CD4-positive, alpha-beta memory T cell (primary cell): ENCODE results near the gene ADSS1. TPM values are rescaled to one million over a fixed set of nuclear protein-coding genes. Genes with fewer than 3 reads are reported as not detected.
A peak's percentile ranks its signal among the peaks of the same experiment; 100 is the strongest.

ENCODE experiments used
- CTCF ChIA-PET: fragments of 350-600 bp; sonication (Branson Sonifier 250); formaldehyde crosslinking; loops from one replicate; lab custom pipeline; 2021; ENCODE audit warnings: inconsistent platforms; ENCODE audit not compliant: partially characterized antibody; lab: Charles Lee
- POLR2A ChIA-PET: fragments of 350-600 bp; sonication (Branson Sonifier 250); formaldehyde crosslinking; loops from one replicate; lab custom pipeline; 2021; ENCODE audit not compliant: partially characterized antibody; lab: Charles Lee
- DNase-seq, 5 donors: peaks; one replicate each; pipeline versions ENCODE4 v3.0.0 to v3.0.0-alpha.2; 2020 to 2022; ENCODE audit warnings: mixed read lengths in 1 of 5
- H3K27ac ChIP-seq: one replicate; pipeline ENCODE4 v1.7.0; 2013; ENCODE audit warnings: low read depth, low read length
- H3K27me3 ChIP-seq: 2 replicates; pipeline ENCODE4 v1.7.0; 2013; ENCODE audit warnings: mild to moderate bottlenecking, low read length, moderate library complexity; ENCODE audit not compliant: insufficient read depth
- H3K36me3 ChIP-seq: 2 replicates; pipeline ENCODE4 v1.7.0; 2013; ENCODE audit warnings: mild to moderate bottlenecking, low read length, moderate library complexity; ENCODE audit not compliant: insufficient read depth
- H3K4me1 ChIP-seq: 2 replicates; pipeline ENCODE4 v1.7.0; 2013; ENCODE audit warnings: mild to moderate bottlenecking, low read length, moderate library complexity; ENCODE audit not compliant: insufficient read depth
- H3K4me3 ChIP-seq, 2 donors: one replicate each; pipeline ENCODE4 v1.7.0; 2013; ENCODE audit warnings: low read length in 2 of 2, mild to moderate bottlenecking in 1 of 2
- H3K9me3 ChIP-seq, 2 donors: one replicate each; pipeline ENCODE4 v1.7.0; 2013; ENCODE audit warnings: low read length in 2 of 2, control low read depth in 1 of 2; ENCODE audit not compliant: control insufficient read depth in 1 of 2
- H3K27ac Mint-ChIP-seq, 7 donors: one replicate each; pipeline ENCODE4 v1.8.0; 2020 to 2021; ENCODE audit warnings: mixed read lengths in 7 of 7, mild to moderate bottlenecking in 6 of 7, inconsistent platforms in 3 of 7, moderate library complexity in 3 of 7
- H3K27me3 Mint-ChIP-seq, 2 donors: one replicate each; pipeline ENCODE4 v1.8.0; 2020 to 2021; ENCODE audit warnings: mixed read lengths in 2 of 2
- H3K36me3 Mint-ChIP-seq, 2 donors: one replicate each; pipeline ENCODE4 v1.8.0; 2020 to 2021; ENCODE audit warnings: mixed read lengths in 2 of 2, inconsistent platforms in 1 of 2, mild to moderate bottlenecking in 1 of 2
- H3K4me1 Mint-ChIP-seq, 4 donors: one replicate each; pipeline ENCODE4 v1.8.0; 2020 to 2021; ENCODE audit warnings: mixed read lengths in 4 of 4, mild to moderate bottlenecking in 1 of 4
- H3K4me3 Mint-ChIP-seq, 8 donors: one replicate each; pipeline ENCODE4 v1.8.0; 2020 to 2021; ENCODE audit warnings: mixed read lengths in 8 of 8, mild to moderate bottlenecking in 7 of 8, moderate library complexity in 6 of 8, inconsistent platforms in 3 of 8
- H3K9me3 Mint-ChIP-seq, 8 donors: one replicate each; pipeline ENCODE4 v1.8.0; 2020 to 2021; ENCODE audit warnings: mixed read lengths in 8 of 8, mild to moderate bottlenecking in 5 of 8, inconsistent platforms in 3 of 8, moderate library complexity in 1 of 8
- intact Hi-C: fragments of 100-400 bp; cut with micrococcal nuclease; formaldehyde crosslinking; loops from one replicate; pipeline ENCODE4 v1.15.1; 2023
- polyA plus RNA-seq, 2 donors: library from polyadenylated mRNA; unstranded; fragments of 300-500 nt; fragmentation: Illumina TruSeq; gene quantifications; one replicate each; pipeline ENCODE4 v1.2.3, GENCODE V29; 2021
- total RNA-seq, 2 experiments: library from RNA; stranded (reverse); gene quantifications; one replicate each; pipeline ENCODE4 v1.2.3, GENCODE V29; 2021

Gene ADSS1
- total and polyA plus RNA-seq, 4 experiments from 2014 or later = 0.16 to 1.8 (median 1.5) TPM

DNA sequence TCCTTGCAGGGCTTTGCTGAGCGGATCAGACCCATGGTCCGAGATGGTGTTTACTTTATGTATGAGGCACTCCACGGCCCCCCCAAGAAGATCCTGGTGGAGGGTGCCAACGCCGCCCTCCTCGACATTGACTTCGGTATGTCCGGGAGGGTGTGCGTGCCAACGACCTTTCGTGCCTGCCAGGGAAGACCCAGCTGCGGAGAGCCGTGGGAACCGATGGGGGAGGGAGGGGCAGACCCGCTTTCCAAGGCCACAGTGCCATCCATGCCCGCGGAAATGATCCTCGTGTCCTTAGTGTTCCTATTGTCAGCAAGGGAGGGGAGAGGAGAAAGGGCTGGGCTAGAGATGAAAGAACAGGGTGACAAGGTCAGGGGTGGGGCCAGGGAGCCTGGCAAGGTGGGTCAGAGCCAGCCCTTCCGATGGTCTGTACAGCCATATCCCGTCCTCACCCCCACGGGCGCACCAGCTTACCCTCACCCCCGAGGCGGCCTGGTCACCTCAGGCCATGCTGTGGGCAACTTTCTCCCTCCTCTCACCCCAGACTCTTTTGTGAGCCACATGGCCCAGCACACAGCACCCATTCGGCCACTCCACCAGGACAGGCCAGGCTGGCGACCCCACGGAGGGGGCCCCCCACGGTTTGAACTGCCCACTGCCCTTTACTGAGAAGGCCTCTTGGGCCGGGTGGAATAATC is 17.2 kb downstream of the ADSS1 start:
- CTCF ChIA-PET = no interaction called here
- H3K27ac Mint-ChIP-seq = no peak overlapping the region
- POLR2A ChIA-PET = no interaction called here
- H3K27me3 ChIP-seq = no peaks in the 10 kb centered on the region
- intact Hi-C loops = no loop called here
- peaks cover 0 to 4% (median 2%) of the 10 kb centered on the region in 4 donors for H3K4me1 Mint-ChIP-seq
- H3K36me3 Mint-ChIP-seq = no peaks in the 10 kb centered on the region
- peaks cover 4% of the 10 kb centered on the region for H3K4me1 ChIP-seq
- no peaks in the 10 kb centered on the region for H3K9me3 Mint-ChIP-seq
- H3K27ac ChIP-seq = no peak overlapping the region
- peaks cover 0 to 1% of the 10 kb centered on the region in 2 donors for H3K27me3 Mint-ChIP-seq
- DNase-seq = peak in 1 of 5 donors; percentile 12
- H3K36me3 ChIP-seq = no peaks in the 10 kb centered on the region
- no peak overlapping the region for H3K4me3 ChIP-seq
- H3K9me3 ChIP-seq = no peaks in the 10 kb centered on the region
- no peak overlapping the region for H3K4me3 Mint-ChIP-seq

DNA sequence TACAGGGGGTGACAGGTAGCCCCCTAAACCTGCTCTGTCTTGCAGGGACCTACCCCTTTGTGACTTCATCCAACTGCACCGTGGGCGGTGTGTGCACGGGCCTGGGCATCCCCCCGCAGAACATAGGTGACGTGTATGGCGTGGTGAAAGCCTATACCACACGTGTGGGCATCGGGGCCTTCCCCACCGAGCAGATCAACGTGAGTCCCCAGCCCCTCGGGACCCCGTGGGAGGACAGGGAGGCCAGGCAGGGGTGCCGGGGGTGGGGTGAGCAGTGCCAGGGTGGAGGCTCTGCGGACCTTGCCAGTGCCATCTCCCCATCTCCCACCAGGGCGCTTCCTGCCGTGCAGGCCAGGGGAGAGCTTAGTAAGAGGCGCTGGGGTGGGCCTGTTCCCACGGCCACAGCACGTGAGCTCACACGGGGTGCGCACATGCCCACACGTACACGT is 17.8 kb downstream of the ADSS1 start:
- H3K27ac Mint-ChIP-seq = no peak overlapping the region
- POLR2A ChIA-PET = no interaction called here

DNA sequence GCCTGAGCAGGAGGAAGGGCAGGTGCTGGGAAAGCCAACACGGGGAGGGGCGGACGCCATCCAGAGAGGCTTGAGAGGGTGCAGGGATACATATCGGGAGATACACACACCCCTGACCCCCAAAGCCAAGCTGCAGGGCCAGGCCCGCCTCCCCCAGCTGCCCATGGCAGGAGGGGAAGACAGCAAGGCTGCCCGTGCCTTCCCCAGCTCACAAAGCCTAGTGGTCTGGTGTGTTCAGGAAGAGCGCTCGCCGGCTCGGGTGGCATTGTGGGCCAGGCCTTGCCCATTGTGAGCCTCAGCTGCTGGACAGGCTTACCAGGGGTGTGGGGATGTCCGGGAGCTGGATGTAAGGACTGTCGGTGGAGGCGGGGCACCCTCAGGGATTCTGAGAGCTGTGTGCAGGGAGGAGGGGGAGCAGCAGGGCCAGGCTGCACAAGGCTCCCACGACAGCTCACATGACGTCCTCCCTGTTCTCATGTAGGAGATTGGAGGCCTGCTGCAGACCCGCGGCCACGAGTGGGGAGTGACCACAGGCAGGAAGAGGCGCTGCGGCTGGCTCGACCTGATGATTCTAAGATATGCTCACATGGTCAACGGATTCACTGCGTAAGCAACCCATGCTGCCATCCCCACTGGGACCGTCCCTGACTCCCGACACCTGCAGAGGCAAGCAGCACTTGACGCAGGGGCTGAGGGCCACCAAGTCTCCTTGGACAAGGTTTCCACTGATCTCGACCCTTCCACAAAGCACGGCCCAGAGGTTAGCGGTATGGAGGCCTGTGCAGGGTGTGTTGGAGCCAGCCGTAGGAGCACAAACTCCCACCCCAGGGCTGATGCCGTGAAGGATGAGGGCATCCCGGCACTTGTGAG is 18.8 kb downstream of the ADSS1 start:
- H3K27ac Mint-ChIP-seq = no peak overlapping the region
- Histone ChIP-seq H3K4me1 (peaks cover 4% of the 10 kb centered on the region), H3K27me3 (no peaks in the 10 kb centered on the region), H3K27ac (no peak overlapping the region), H3K9me3 (no peaks in the 10 kb centered on the region), H3K36me3 (no peaks in the 10 kb centered on the region), H3K4me3 (no peak overlapping the region)
- H3K27me3 Mint-ChIP-seq = no peaks in the 10 kb centered on the region
- no peaks in the 10 kb centered on the region for H3K9me3 Mint-ChIP-seq
- CTCF ChIA-PET = no interaction called here
- H3K4me3 Mint-ChIP-seq = no peak overlapping the region
- H3K36me3 Mint-ChIP-seq = no peaks in the 10 kb centered on the region
- peaks cover 0 to 5% (median 2%) of the 10 kb centered on the region in 4 donors for H3K4me1 Mint-ChIP-seq
- intact Hi-C loops = no loop called here
- POLR2A ChIA-PET = interaction anchor here (1.3 kb wide), 1 partner anchor 10 kb away, joined by 3 read pairs; the partner anchor contains the start of gene SIVA1
- peak in 1 of 5 donors; percentile 28 for DNase-seq

More for the DNA sequence above, 17.8 kb downstream of the ADSS1 start:
- CTCF ChIA-PET = no interaction called here
- no peak overlapping the region for H3K27ac ChIP-seq
- Mint-ChIP-seq H3K9me3 (no peaks in the 10 kb centered on the region), H3K4me1 (peaks cover 0 to 5% (median 2%) of the 10 kb centered on the region in 4 donors), H3K36me3 (no peaks in the 10 kb centered on the region), H3K4me3 (no peak overlapping the region), H3K27me3 (peaks cover 0 to 1% of the 10 kb centered on the region in 2 donors)
- intact Hi-C loops = no loop called here
- H3K27me3 ChIP-seq = no peaks in the 10 kb centered on the region
- no peaks in the 10 kb centered on the region for H3K9me3 ChIP-seq
- peak in 1 of 5 donors; percentile 33 for DNase-seq
- peaks cover 4% of the 10 kb centered on the region for H3K4me1 ChIP-seq
- no peak overlapping the region for H3K4me3 ChIP-seq
- H3K36me3 ChIP-seq = no peaks in the 10 kb centered on the region

DNA sequence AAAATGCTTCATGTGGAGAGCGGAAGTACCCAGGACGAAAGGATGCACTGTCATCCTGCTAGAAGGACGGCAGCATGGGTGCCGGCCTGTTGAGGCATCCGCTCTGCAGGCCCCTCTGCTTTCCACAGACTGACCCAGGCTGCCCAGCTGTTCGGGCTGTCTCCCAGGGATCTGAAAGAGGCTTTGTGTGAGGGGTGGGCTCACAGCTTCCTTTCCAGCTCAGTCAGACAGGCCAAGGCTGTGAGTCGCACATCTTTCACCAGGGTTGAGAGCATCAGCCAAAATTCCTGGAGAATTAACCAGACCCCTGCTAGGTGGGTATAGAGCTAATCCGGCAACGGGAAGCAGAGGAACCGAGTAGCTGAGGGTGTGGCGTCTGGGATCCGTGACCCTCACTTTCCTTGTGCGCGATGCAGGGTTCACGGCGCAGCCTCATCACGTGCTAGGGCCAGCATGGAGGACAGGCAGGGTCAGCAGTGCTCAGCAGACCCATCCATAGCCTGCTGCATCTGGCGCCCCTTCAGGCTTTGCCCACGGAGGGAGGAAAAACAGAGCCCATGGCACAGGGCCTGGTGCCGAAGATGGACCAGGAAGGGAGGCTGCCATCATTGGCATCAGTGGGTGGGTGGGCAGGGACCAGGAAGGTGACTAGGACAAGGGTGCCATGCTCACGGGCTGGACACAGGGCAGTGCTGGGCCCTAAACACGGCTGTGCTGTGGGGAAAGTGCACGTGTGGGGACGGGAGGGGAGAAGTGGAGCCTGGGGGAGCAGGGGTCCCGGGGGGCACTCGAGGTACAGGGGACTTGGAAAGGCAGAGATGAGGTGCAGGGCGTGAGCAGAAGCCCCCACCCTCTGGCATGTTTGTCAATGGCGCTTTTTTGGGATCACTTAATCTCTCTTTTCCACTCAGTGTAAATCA is 19.7 kb downstream of the ADSS1 start:
- intact Hi-C loops = no loop called here
- H3K4me3 Mint-ChIP-seq = no peak overlapping the region
- ChIA-PET CTCF (no interaction called here), POLR2A (interaction anchor here (1.3 to 1.4 kb wide), 2 partner anchors 9 kb away, joined by 3 read pairs; partner anchors contain the start of gene SIVA1)
- H3K27ac Mint-ChIP-seq = no peak overlapping the region
- H3K36me3 ChIP-seq = no peaks in the 10 kb centered on the region
- H3K4me3 ChIP-seq = no peak overlapping the region
- DNase-seq = no peak
- H3K9me3 Mint-ChIP-seq = no peaks in the 10 kb centered on the region
- no peaks in the 10 kb centered on the region for H3K9me3 ChIP-seq
- H3K36me3 Mint-ChIP-seq = no peaks in the 10 kb centered on the region
- no peaks in the 10 kb centered on the region for H3K27me3 ChIP-seq
- H3K27me3 Mint-ChIP-seq = no peaks in the 10 kb centered on the region
- peaks cover 0 to 5% (median 2%) of the 10 kb centered on the region in 4 donors for H3K4me1 Mint-ChIP-seq
- peaks cover 4% of the 10 kb centered on the region for H3K4me1 ChIP-seq
- H3K27ac ChIP-seq = no peak overlapping the region

DNA sequence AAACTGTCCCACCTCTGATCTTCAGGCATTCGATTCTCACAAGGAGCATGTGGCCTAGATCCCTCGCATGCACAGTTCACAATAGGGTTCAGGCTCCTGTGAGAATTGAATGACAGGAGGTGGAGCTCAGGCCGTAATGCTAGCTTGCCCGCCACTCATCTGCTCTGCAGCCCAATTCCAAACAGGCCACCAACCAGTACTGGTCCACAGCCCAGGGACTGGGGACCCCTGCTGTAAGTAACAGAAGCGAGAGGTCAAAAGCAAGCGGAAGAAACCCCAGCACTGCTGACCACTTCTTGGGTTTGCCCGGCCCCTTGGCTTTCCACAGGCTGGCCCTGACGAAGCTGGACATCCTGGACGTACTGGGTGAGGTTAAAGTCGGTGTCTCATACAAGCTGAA is 20.5 kb downstream of the ADSS1 start:
- no peak for DNase-seq
- Mint-ChIP-seq H3K4me1 (peaks cover 0 to 5% (median 2%) of the 10 kb centered on the region in 4 donors), H3K27me3 (no peaks in the 10 kb centered on the region), H3K4me3 (no peak overlapping the region), H3K36me3 (no peaks in the 10 kb centered on the region), H3K27ac (no peak overlapping the region), H3K9me3 (no peaks in the 10 kb centered on the region)
- no peak overlapping the region for H3K4me3 ChIP-seq
- H3K27me3 ChIP-seq = no peaks in the 10 kb centered on the region
- H3K9me3 ChIP-seq = no peaks in the 10 kb centered on the region
- POLR2A ChIA-PET = interaction anchor here (1.4 kb wide), 1 partner anchor 8 kb away, joined by 3 read pairs; the partner anchor contains the start of gene SIVA1
- intact Hi-C loops = no loop called here
- no peaks in the 10 kb centered on the region for H3K36me3 ChIP-seq
- H3K27ac ChIP-seq = no peak overlapping the region
- CTCF ChIA-PET = no interaction called here
- H3K4me1 ChIP-seq = peaks cover 4% of the 10 kb centered on the region

DNA sequence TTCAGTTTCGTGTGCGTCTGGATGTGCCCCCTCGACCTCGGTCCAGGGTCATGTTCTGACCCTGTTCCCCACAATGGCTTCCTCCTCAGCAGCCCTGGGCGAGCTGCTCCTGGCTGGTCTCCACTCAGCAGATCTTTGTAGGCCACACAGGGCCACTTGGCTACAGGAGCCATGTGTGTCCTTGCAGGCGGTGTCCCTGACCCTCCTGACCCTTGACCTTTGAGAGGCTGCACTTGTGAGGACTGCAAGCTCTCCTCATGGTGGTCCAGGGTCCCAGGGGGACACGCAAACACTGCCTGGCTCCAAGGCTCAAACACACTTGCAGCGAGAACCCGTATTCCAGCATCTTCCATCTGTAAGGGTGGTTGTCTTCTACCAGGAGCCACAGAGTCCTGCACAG is 21.4 kb downstream of the ADSS1 start:
- H3K9me3 Mint-ChIP-seq = no peaks in the 10 kb centered on the region
- no peaks in the 10 kb centered on the region for H3K9me3 ChIP-seq
- no peak overlapping the region for H3K27ac ChIP-seq
- intact Hi-C loops = no loop called here
- no peaks in the 10 kb centered on the region for H3K27me3 ChIP-seq
- no peaks in the 10 kb centered on the region for H3K27me3 Mint-ChIP-seq
- peak in 1 of 5 donors; percentile 17 for DNase-seq
- no peak overlapping the region for H3K4me3 Mint-ChIP-seq
- no peaks in the 10 kb centered on the region for H3K36me3 ChIP-seq
- CTCF ChIA-PET = no interaction called here
- no peaks in the 10 kb centered on the region for H3K36me3 Mint-ChIP-seq
- POLR2A ChIA-PET = no interaction called here
- H3K4me1 ChIP-seq = peaks cover 4% of the 10 kb centered on the region
- no peak overlapping the region for H3K27ac Mint-ChIP-seq
- no peak overlapping the region for H3K4me3 ChIP-seq
- peaks cover 0 to 5% (median 2%) of the 10 kb centered on the region in 4 donors for H3K4me1 Mint-ChIP-seq
